Keratinocyte (primary cell): ENCODE data around the gene CCDC87. TPM values are rescaled to one million over a fixed set of nuclear protein-coding genes. Genes with fewer than 3 reads are reported as not detected.
"Not testable (repeated sequence)": the region's sequence is repeated elsewhere in the genome, so short reads cannot be mapped to it uniquely, and the experiment has no call there.

Source experiments
- DNase-seq: peaks from one replicate; pipeline ENCODE4 v3.0.0-alpha.2; 2011; ENCODE audit warnings: low read depth, missing footprints, low spot score
- FAIRE-seq: peaks from 2 replicates; lab custom pipeline; 2011; peaks lifted over from hg19 to GRCh38; lab: Jason Lieb, UNC
- H2AFZ ChIP-seq: 2 replicates; pipeline ENCODE4 v1.6.0; 2012; ENCODE audit warnings: low read length, control low read depth, inconsistent platforms; ENCODE audit not compliant: control insufficient read depth
- H3K27ac ChIP-seq: 2 replicates; pipeline ENCODE4 v1.5.1; 2011; ENCODE audit warnings: low read length; ENCODE audit not compliant: control insufficient read depth, insufficient read depth
- H3K27me3 ChIP-seq: 3 replicates; pipeline ENCODE4 v1.6.0; 2011; ENCODE audit warnings: low read length; ENCODE audit not compliant: control insufficient read depth, insufficient read depth; ENCODE audit errors: extremely low read depth
- H3K36me3 ChIP-seq, 2 experiments: 2 replicates in 1 of 2; 3 replicates in 1 of 2; pipeline ENCODE4 v1.5.1; 2011; ENCODE audit warnings: low read length in 2 of 2, mild to moderate bottlenecking in 1 of 2; ENCODE audit not compliant: control insufficient read depth in 2 of 2, insufficient read depth in 2 of 2; ENCODE audit errors: extremely low read depth in 1 of 2
- H3K4me1 ChIP-seq: 3 replicates; pipeline ENCODE4 v1.5.1; 2011; ENCODE audit warnings: low read length; ENCODE audit not compliant: control insufficient read depth, insufficient read depth; ENCODE audit errors: extremely low read depth
- H3K4me2 ChIP-seq: 3 replicates; pipeline ENCODE4 v1.6.0; 2011; ENCODE audit warnings: low read depth, low read length; ENCODE audit not compliant: control insufficient read depth, insufficient read depth; ENCODE audit errors: extremely low read depth
- H3K4me3 ChIP-seq, 3 experiments: fragments of 200-600 bp in 1 of 3; sonication (generic) in 1 of 3; 2 replicates in 2 of 3; 3 replicates in 1 of 3; pipeline ENCODE4 v1.5.1; 2011 to 2016; ENCODE audit warnings: low read length in 3 of 3, mild to moderate bottlenecking in 3 of 3, control low read depth in 2 of 3, inconsistent platforms in 1 of 3, low read depth in 1 of 3, mixed read lengths in 1 of 3, mixed run types in 1 of 3, moderate library complexity in 1 of 3; ENCODE audit not compliant: control insufficient read depth in 2 of 3, insufficient read depth in 2 of 3; ENCODE audit errors: extremely low read depth in 1 of 3
- H3K79me2 ChIP-seq: 2 replicates; pipeline ENCODE4 v1.6.0; 2012; ENCODE audit warnings: low read length; ENCODE audit not compliant: control insufficient read depth, insufficient read depth
- H3K9ac ChIP-seq: 3 replicates; pipeline ENCODE4 v1.6.0; 2011; ENCODE audit warnings: low read length; ENCODE audit not compliant: control insufficient read depth, insufficient read depth; ENCODE audit errors: extremely low read depth
- H3K9me1 ChIP-seq: 3 replicates; pipeline ENCODE4 v1.6.0; 2011; ENCODE audit warnings: low read length; ENCODE audit not compliant: control insufficient read depth, insufficient read depth; ENCODE audit errors: extremely low read depth
- H3K9me3 ChIP-seq: 2 replicates; pipeline ENCODE4 v1.5.1; 2012; ENCODE audit warnings: low read depth, low read length; ENCODE audit not compliant: control insufficient read depth
- H4K20me1 ChIP-seq: 3 replicates; pipeline ENCODE4 v1.6.0; 2011; ENCODE audit warnings: low read length; ENCODE audit not compliant: control insufficient read depth, insufficient read depth; ENCODE audit errors: extremely low read depth
- CTCF ChIP-seq, 3 experiments: IDR thresholded peaks in 1 of 3; conservative IDR thresholded peaks in 1 of 3; optimal IDR thresholded peaks in 1 of 3; 2 replicates in 2 of 3; 3 replicates in 1 of 3; pipeline versions ENCODE3 to v1.5.1; 2011; ENCODE audit warnings: low read length in 3 of 3, mild to moderate bottlenecking in 3 of 3, moderate library complexity in 2 of 3, control low read depth in 1 of 3, inconsistent platforms in 1 of 3; ENCODE audit not compliant: insufficient read depth in 2 of 3; ENCODE audit errors: extremely low read depth in 1 of 3
- EZH2 ChIP-seq: IDR thresholded peaks from one replicate; pipeline ENCODE4 v1.6.1; 2012; ENCODE audit warnings: inconsistent platforms, mild to moderate bottlenecking, low read length, moderate library complexity
- dilution Hi-C: fragments of 300-500 bp; cut with MboI; formaldehyde crosslinking; loops from one replicate; pipeline ENCODE4 v1.7.0; 2020; ENCODE audit warnings: low sequenced_read_pairs; ENCODE audit not compliant: extremely low pct_ligation_motif_present
- polyA plus RNA-seq, 5 experiments: library from polyadenylated mRNA; depleted of rRNA in 3 of 5; stranded (reverse) in 3 of 5; stranded (forward) in 1 of 5; unstranded in 1 of 5; fragments of >200 nt; gene quantifications; 1 replicate in 1 of 5; 2 replicates in 3 of 5; 3 replicates in 1 of 5; pipeline versions ENCODE4 v1.2.1 to v1.2.3, GENCODE V29; 2011 to 2012; ENCODE audit warnings: missing spikeins in 2 of 5, low read depth in 1 of 5, low replicate concordance in 1 of 5

Gene CCDC87
- polyA plus RNA-seq, 1 donor (not counting 4 experiments of a cell fraction or from before 2014, with no cell fraction given), result 0.07 TPM

- H3K27ac ChIP-seq, result no peak overlapping the region
- H3K4me3 ChIP-seq, result no peak overlapping the region
- FAIRE-seq (no peak), DNase-seq (no peak)
- H3K79me2 ChIP-seq, result peaks cover 6% of the 10 kb centered on the region
- H3K9ac ChIP-seq, result no peak overlapping the region
- no peaks in the 10 kb centered on the region for H3K9me1 ChIP-seq
- dilution Hi-C loops, result no loop called here
- H3K4me1 ChIP-seq, result peaks cover 11% of the 10 kb centered on the region
- no peaks in the 10 kb centered on the region for H3K36me3 ChIP-seq
- H3K27me3 ChIP-seq, result no peaks in the 10 kb centered on the region
- H3K4me2 ChIP-seq, result no peak overlapping the region
- H2AFZ ChIP-seq, result no peak overlapping the region
- H3K9me3 ChIP-seq, result no peaks in the 10 kb centered on the region
- TF ChIP-seq CTCF (optimal IDR thresholded peaks at IDR 0.05 in 1 of 3, IDR thresholded peaks at IDR 0.05 in 1 of 3, conservative IDR thresholded peaks at IDR 0.05 in 1 of 3; ENCODE audit: extremely low read depth in 1 of 3, insufficient read depth in 2 of 3, low read length in 3 of 3) (no peak), EZH2 (no peak)
- H4K20me1 ChIP-seq, result no peaks in the 10 kb centered on the region
Observed at GRCh38 chr11:66591175-66591574, 1.7 kb downstream of the CCDC87 start.

GRCh38 chr11:66589996-66590675 is 2.7 kb downstream of the CCDC87 start:
- H3K4me1 ChIP-seq, result peaks cover 11% of the 10 kb centered on the region
- peaks cover 6% of the 10 kb centered on the region for H3K79me2 ChIP-seq
- dilution Hi-C loops, result no loop called here
- no peaks in the 10 kb centered on the region for H3K9me3 ChIP-seq
- no peak for TF ChIP-seq EZH2
- TF ChIP-seq CTCF (optimal IDR thresholded peaks at IDR 0.05 in 1 of 3, IDR thresholded peaks at IDR 0.05 in 1 of 3, conservative IDR thresholded peaks at IDR 0.05 in 1 of 3; ENCODE audit: extremely low read depth in 1 of 3, insufficient read depth in 2 of 3, low read length in 3 of 3), result no peak
- no peak for DNase-seq
- FAIRE-seq, result no peak
- H3K4me2 ChIP-seq, result no peak overlapping the region
- H3K36me3 ChIP-seq, result no peaks in the 10 kb centered on the region
- H3K4me3 ChIP-seq, result no peak overlapping the region
- H3K9ac ChIP-seq, result no peak overlapping the region
- no peaks in the 10 kb centered on the region for H3K27me3 ChIP-seq
- no peaks in the 10 kb centered on the region for H4K20me1 ChIP-seq
- H2AFZ ChIP-seq, result no peak overlapping the region
- no peak overlapping the region for H3K27ac ChIP-seq
- H3K9me1 ChIP-seq, result no peaks in the 10 kb centered on the region

- H3K4me3 ChIP-seq, H2AFZ ChIP-seq, H4K20me1 ChIP-seq, H3K4me2 ChIP-seq, H3K9ac ChIP-seq, H3K9me1 ChIP-seq, DNase-seq, H3K27ac ChIP-seq, dilution Hi-C loops, FAIRE-seq, H3K79me2 ChIP-seq, H3K27me3 ChIP-seq, H3K9me3 ChIP-seq, H3K36me3 ChIP-seq: not testable (repeated sequence)
- H3K4me1 ChIP-seq, result peaks cover 11% of the 10 kb centered on the region
Observed at GRCh38 chr11:66589315-66589714, 3.5 kb downstream of the CCDC87 start.
